OCI-M2 (cell line): ENCODE measurements around the gene CSPG4.
"Not testable (repeated sequence)": the region's sequence is repeated elsewhere in the genome, so short reads cannot be mapped to it uniquely, and the experiment has no call there.

ENCODE experiments used
- DNase-seq: peaks from one replicate; lab custom pipeline; 2025; ENCODE audit not compliant: unreplicated experiment; lab: John Stamatoyannopoulos, UW

The CSPG4 gene

GRCh38 chr15:75725006-75725718, 12.5 kb upstream of the CSPG4 start:
- DNase-seq, result no peak

GRCh38 chr15:75723847-75724660, 11.4 kb upstream of the CSPG4 start:
- DNase-seq, result no peak

- DNase-seq, result no peak
Observed at GRCh38 chr15:75723171-75723846, 10.7 kb upstream of the CSPG4 start.

- DNase-seq, result no peak
Observed at GRCh38 chr15:75721923-75722870, 9.5 kb upstream of the CSPG4 start.

GRCh38 chr15:75721480-75721922, 8.9 kb upstream of the CSPG4 start:
- DNase-seq, result no peak

GRCh38 chr15:75720787-75721479, 8.3 kb upstream of the CSPG4 start:
- DNase-seq, result no peak

GRCh38 chr15:75720297-75720696, 7.6 kb upstream of the CSPG4 start:
- DNase-seq, result no peak

GRCh38 chr15:75718328-75718727, 5.7 kb upstream of the CSPG4 start:
- DNase-seq, result no peak

- not testable (repeated sequence) for DNase-seq
Observed at GRCh38 chr15:75717001-75717400, 4.4 kb upstream of the CSPG4 start.

GRCh38 chr15:75716249-75716950, 3.8 kb upstream of the CSPG4 start:
- not testable (repeated sequence) for DNase-seq

- not testable (repeated sequence) for DNase-seq
Observed at GRCh38 chr15:75715312-75715832, 2.7 kb upstream of the CSPG4 start.

GRCh38 chr15:75714195-75714594, 1.5 kb upstream of the CSPG4 start:
- no peak for DNase-seq

- DNase-seq, result no peak
Observed at GRCh38 chr15:75713338-75713895, 769 bp upstream of the CSPG4 start.

GRCh38 chr15:75711495-75711894, 1.2 kb downstream of the CSPG4 start:
- DNase-seq, result not testable (repeated sequence)

GRCh38 chr15:75710874-75711273, 1.8 kb downstream of the CSPG4 start:
- DNase-seq, result not testable (repeated sequence)

- DNase-seq, result not testable (repeated sequence)
Observed at GRCh38 chr15:75709458-75709857, 3.2 kb downstream of the CSPG4 start.

- no peak for DNase-seq
Observed at GRCh38 chr15:75706682-75706954, 6.0 kb downstream of the CSPG4 start.

GRCh38 chr15:75705854-75706681, 6.6 kb downstream of the CSPG4 start:
- DNase-seq, result no peak
